ENCODE measurements around the gene TNFRSF1B.

- TF ChIP-seq EZH2 (IDR thresholded peaks at IDR 0.05; ENCODE audit: borderline replicate concordance, insufficient read depth, low read length, poor library complexity, severe bottlenecking) (no peak), EP300 (conservative IDR thresholded peaks at IDR 0.05; ENCODE audit: poor library complexity, severe bottlenecking) (no peak), CTCF (IDR thresholded peaks at IDR 0.05; ENCODE audit: poor library complexity, severe bottlenecking) (no peak), SMC3 (conservative IDR thresholded peaks at IDR 0.05; ENCODE audit: poor library complexity) (no peak), POLR2AphosphoS5 (IDR thresholded peaks at IDR 0.05) (no peak)
- TF ChIP-seq, protein P1, sequence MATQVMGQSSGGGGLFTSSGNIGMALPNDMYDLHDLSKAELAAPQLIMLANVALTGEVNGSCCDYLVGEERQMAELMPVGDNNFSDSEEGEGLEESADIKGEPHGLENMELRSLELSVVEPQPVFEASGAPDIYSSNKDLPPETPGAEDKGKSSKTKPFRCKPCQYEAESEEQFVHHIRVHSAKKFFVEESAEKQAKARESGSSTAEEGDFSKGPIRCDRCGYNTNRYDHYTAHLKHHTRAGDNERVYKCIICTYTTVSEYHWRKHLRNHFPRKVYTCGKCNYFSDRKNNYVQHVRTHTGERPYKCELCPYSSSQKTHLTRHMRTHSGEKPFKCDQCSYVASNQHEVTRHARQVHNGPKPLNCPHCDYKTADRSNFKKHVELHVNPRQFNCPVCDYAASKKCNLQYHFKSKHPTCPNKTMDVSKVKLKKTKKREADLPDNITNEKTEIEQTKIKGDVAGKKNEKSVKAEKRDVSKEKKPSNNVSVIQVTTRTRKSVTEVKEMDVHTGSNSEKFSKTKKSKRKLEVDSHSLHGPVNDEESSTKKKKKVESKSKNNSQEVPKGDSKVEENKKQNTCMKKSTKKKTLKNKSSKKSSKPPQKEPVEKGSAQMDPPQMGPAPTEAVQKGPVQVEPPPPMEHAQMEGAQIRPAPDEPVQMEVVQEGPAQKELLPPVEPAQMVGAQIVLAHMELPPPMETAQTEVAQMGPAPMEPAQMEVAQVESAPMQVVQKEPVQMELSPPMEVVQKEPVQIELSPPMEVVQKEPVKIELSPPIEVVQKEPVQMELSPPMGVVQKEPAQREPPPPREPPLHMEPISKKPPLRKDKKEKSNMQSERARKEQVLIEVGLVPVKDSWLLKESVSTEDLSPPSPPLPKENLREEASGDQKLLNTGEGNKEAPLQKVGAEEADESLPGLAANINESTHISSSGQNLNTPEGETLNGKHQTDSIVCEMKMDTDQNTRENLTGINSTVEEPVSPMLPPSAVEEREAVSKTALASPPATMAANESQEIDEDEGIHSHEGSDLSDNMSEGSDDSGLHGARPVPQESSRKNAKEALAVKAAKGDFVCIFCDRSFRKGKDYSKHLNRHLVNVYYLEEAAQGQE (IDR thresholded peaks at IDR 0.05; ENCODE audit: borderline replicate concordance), result no peak
These were observed 14.5 kb upstream of the TNFRSF1B start for GRCh38 chr1:12152113-12152891.

All from neural cell (in vitro differentiated cells).